Retina (tissue), 1 donor: ENCODE measurements around the gene NCOA7.
"Not testable (repeated sequence)": the region's sequence is repeated elsewhere in the genome, so short reads cannot be mapped to it uniquely, and the experiment has no call there.

ENCODE experiments used
- DNase-seq: peaks from one replicate; pipeline ENCODE4 v3.0.0-alpha.2; 2016

The NCOA7 gene

GRCh38 chr6:125759184-125759902 is 31.4 kb upstream of the NCOA7 start:
- DNase-seq, result no peak

- no peak for DNase-seq
Measured at GRCh38 chr6:125759959-125760457, 30.8 kb upstream of the NCOA7 start.

- DNase-seq, result no peak
Measured at GRCh38 chr6:125764121-125764671, 26.6 kb upstream of the NCOA7 start.

GRCh38 chr6:125765944-125766343 is 24.8 kb upstream of the NCOA7 start:
- DNase-seq, result no peak

GRCh38 chr6:125766641-125767040 is 24.1 kb upstream of the NCOA7 start:
- no peak for DNase-seq

DNA sequence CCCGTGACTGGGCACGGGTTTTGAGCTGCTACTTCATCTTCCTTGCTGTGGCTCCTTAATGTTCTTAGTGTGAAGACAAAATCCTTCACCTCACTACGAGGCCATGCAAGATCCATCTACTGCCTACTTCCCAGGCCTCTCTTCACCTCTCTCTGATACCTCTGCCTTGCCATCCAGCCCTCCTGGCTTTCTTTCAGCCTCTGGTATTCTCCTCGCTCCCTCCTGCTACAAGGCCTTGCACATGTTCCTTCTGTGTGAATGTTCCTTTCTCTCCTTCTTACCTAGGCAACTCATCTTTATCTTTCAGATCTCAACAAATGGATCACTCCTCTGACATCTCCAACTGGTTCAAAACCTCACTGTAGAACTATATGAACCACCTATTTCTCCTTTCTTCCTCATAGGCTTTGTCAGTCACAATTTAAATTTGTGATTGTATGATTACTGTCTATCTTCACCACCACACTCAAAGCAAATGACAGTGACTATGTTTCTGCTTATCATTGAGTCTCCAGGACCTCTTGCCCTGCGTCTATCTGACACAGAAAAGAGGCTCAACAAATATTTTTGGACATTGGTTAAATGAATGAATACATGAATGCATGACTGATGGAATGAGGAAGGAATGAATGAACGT is 21.5 kb upstream of the NCOA7 start:
- no peak for DNase-seq

DNA sequence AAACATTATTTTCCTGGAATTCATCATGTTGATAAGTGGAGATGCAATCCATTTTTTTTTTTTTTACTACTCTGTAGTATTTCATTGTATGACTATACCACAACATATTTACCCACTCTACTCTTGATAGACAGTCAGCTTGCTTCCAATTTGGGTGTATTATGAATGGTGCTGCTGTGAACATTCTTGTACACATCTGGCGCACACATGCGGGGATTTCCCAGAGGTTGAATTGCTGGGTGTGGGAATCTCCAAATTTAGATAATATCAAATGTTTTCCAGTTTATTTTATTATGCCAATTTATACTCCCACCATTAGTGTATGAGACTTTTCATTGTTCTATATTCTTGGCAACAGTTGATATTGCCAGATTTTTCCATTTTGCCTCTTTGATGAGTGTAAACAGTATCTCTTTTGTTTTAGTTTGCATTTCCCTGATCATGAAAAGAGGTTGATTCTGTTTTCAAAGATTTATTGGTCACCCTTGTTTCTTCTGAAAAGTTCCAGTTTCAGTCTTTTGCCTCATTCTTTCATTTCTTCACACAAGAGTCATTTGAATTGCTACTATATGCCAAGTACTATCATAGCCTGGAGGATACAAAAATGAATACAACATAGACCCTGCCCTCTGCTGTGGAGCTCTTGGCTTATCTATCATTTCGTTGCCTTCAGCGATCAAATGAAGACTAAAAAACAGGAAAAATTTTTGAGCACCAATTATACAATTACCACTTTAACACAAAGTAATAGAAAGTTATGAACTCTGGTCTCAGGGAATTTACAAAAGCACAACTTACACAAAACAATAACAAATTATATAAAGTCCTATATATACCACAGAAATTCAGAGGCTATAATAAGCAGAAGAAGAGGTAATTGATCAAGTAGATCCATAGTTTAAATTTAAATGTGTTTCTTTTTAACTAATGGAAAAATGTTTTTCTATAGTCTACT is 17.1 kb upstream of the NCOA7 start:
- DNase-seq, result no peak

DNA sequence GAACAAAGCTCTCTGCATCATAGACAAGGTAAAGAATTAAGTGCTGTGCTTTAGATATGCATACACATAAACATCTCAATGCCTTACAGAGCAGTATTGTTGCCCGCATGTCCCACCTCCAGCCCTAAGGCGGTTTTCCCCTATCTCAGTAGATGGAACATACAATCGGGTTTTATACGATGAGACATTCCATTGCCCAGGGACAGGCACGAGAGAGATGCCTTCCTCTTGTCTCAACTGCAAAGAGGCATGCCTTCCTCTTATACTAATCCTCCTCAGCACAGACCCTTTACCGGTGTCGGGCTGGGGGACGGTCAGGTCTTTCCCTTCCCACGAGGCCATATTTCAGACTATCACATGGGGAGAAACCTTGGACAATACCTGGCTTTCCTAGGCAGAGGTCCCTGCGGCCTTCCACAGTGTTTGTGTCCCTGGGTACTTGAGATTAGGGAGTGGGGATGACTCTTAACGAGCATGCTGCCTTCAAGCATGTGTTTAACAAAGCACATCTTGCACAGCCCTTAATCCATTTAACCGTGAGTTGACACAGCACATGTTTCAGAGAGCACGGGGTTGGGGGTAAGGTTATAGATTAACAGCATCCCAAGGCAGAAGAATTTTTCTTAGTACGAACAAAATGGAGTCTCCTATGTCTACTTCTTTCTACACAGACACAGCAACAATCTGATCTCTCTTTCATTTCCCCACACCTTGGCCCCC is 14.5 kb upstream of the NCOA7 start:
- DNase-seq, result not testable (repeated sequence)

DNA sequence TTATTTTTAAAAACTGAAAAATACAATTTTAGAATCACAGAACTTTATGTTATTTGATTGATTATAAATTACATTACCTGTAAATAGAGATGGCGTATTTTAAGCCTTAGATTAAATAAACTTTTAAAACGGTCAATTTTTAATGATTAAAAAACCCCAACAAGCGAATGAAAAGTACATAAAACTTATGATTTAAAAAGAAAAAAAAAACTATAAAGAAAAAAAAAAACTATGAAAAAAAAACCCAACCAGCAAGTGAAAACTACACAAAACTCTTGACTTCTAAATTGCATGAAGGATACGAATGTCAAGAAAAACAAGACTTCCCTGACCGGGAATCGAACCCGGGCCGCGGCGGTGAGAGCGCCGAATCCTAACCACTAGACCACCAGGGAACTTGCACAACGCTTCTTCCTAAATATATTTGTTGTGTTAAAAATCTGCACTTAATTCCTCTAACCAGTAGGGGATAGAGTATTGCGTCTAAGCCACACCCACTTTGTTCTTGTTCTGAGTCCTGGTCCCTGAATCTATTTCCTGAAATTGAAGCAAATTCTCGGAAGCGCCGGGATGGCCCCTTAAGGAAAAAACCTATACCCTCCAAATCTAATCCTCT is 10.7 kb upstream of the NCOA7 start:
- peak; percentile 98 for DNase-seq

GRCh38 chr6:125780540-125781313 is 10.0 kb upstream of the NCOA7 start:
- peak; percentile 90 for DNase-seq

GRCh38 chr6:125781314-125781868 is 9.4 kb upstream of the NCOA7 start:
- peak; percentile 5 for DNase-seq

DNA sequence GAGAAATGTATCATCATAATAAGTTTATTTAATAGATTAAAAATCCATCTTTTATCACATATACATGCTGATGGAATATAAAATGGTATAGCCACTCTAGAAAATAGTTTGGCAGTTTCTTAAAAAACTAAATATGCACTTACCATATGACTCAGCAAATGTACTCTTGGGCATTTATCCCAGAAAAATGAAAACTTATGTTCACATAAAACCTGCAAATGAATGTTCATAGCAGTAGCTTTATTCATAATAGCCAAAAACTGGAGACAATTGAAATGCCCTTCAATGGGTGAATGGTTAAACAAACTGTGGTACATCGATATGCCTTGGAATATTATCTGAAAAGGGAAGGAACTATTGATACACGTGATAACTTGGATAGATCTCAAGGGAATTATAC is 6.4 kb upstream of the NCOA7 start:
- no peak for DNase-seq

GRCh38 chr6:125787791-125788190 is 3.0 kb upstream of the NCOA7 start:
- no peak for DNase-seq

GRCh38 chr6:125789167-125789566 is 1.6 kb upstream of the NCOA7 start:
- DNase-seq, result no peak

DNA sequence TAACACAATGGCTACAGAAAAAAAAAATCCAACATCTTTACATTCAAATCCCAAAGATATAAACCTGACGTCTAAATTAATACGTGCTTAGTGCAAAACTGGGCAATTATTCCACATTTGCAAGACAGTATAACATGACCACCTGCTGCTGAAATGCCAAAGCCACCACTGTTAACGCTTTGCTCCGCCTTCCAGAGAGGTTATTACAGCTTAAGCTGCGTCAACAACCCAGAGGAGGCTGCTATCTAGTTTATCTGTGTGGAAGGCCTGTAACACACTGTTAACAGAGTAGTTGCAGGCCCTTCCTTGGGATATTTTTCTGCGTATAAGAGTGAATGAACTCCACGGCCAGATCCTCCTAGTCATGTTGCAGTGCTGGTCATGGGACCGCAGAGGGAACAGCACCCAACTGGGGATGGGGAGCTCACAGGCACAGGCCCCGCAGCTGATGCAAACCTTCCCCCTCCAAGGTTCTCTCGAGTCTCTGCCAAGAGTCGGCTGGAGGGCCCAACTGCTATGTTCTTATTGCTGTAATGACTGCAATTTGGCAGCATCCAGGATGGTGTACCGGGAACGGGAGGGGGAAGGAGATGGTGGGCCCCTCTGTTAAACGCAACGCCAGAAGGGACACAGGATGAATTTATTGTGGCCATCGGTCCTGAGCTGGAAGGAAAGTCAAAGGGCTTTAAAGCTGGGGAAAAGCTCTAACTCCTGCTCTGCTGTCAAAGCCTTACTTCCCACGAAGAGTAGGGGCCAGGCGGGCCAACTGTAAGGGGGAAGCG is 993 bp upstream of the NCOA7 start:
- peak; percentile 86 for DNase-seq

DNA sequence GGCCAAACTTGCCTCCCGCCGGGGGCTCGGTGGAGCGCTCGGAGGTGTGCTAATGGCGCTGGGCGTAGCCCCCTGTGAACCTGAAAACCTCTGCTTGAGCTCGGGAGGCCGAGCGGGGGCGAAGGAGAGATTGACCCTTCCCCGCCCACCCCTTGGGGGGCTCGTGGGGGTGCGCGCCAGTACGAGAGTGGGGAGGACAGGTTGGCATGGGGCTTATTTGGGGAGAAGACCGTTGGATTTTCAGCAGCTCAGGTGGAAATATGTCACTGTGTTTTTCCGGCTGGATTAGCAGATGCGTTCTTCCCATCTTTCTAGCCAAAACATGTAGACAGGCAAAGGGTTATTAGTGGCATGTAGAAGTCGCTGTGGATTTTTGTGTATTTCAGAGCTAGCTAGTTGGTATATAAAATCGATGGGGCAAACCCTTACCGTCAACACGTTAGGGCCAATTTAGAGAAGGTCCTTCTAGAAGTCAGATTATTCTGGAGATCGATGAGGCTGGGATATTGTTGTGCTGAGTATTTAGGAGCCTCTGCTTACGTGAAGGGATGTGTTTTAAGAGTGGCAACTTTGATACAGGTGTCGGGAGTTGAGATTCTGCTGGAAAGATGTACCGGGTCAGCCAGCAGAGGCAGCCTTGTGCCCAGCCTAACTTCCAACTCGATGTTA is 525 bp downstream of the NCOA7 start:
- peak; percentile 71 for DNase-seq

DNA sequence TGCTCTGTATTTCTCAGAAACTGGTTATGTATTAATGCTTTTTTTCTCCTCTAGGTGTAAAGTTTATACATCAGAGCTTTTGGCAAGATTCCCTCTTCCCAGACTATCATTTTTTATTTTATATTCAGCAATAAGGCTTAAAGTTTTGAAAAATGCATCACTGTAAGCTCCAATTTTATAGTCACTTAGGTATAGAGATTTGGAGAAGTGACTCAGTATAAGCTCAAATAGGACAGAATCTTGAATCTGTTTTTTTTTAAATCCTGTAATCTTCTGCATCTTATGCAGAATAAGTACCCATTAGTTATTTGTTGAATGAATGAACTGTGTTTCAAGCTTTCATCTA is 1.0 kb downstream of the NCOA7 start:
- no peak for DNase-seq

DNA sequence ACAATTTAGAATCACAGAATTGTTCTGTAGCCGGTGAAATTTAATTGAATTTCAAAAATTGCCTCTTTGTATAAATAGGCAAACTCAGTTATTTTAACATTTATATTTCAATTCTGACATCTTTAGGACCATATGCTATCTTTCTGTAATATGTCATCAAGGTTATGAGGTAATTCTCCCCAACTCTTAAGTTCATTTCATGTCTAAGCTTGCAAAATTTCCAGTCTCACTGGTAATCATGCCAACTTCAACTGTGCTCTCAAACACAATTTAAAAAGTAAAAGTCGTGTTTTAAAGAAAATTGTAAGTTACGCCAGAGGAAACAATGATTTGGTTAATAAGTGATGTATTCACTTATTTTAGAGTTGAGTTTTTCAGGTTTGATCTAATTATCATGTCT is 1.4 kb downstream of the NCOA7 start:
- no peak for DNase-seq

DNA sequence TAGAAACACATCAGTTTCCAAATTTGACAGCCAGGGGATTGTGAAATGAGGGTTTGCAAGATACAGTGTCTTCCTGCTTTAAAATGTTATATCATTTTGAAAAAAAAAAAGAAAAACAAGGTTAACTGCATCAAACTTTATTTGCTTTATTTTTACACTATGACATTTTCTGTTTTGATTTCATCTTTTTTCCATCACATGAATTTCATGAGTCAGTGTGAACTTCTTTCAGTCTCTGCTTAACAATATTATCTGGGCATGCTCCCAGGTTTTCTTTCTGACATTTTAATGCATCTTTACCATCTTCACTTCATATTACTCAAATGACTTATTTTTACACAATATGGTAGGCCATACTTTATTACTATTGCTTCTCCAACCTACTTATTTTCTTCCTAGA is 1.9 kb downstream of the NCOA7 start:
- DNase-seq, result no peak
